H1 (cell line): ENCODE results near the gene PRKRIP1. TPM values are rescaled to one million over a fixed set of nuclear protein-coding genes. Genes with fewer than 3 reads are reported as not detected.

Source experiments
- ASH2L ChIP-seq: fragments of 200-600, 300-600 bp; sonication (generic); IDR thresholded peaks from one replicate; pipeline ENCODE4 v1.7.1; 2017; ENCODE audit warnings: low read length
- CTBP2 ChIP-seq: IDR thresholded peaks from 2 replicates; pipeline ENCODE4 v1.7.0; 2011; ENCODE audit warnings: borderline replicate concordance, mild to moderate bottlenecking, moderate library complexity, mixed read lengths, low read length; ENCODE audit not compliant: insufficient read depth, insufficient read length
- JUND ChIP-seq: IDR thresholded peaks from 2 replicates; pipeline ENCODE4 v1.6.1; 2011; ENCODE audit warnings: mild to moderate bottlenecking, improper control_type of control experiment, low read length
- NRF1 ChIP-seq: IDR thresholded peaks from 2 replicates; pipeline ENCODE4 v1.6.1; 2011; ENCODE audit warnings: mild to moderate bottlenecking, low read depth, low read length, improper control_type of control experiment
- RXRA ChIP-seq: IDR thresholded peaks from 2 replicates; pipeline ENCODE4 v1.6.1; 2011; ENCODE audit warnings: low read depth, mild to moderate bottlenecking, low read length, moderate library complexity; ENCODE audit not compliant: insufficient read depth
- TAF1 ChIP-seq: IDR thresholded peaks from 2 replicates; pipeline ENCODE4 v1.6.1; 2011; ENCODE audit warnings: mild to moderate bottlenecking, low read depth, low read length
- TCF12 ChIP-seq: IDR thresholded peaks from 2 replicates; pipeline ENCODE4 v1.6.1; 2011; ENCODE audit warnings: low read depth, mild to moderate bottlenecking, low read length
- polyA plus RNA-seq, 7 experiments: library from polyadenylated mRNA; depleted of rRNA in 3 of 7; stranded (reverse) in 5 of 7; unstranded in 2 of 7; fragments of >200 nt in 5 of 7; fragments of 200-250 nt in 2 of 7; gene quantifications; 1 replicate in 5 of 7; 2 replicates in 1 of 7; 4 replicates in 1 of 7; pipeline versions ENCODE4 v1.2.1 to v1.2.3, GENCODE V29; 2011 to 2013; ENCODE audit warnings: missing spikeins in 2 of 7, mixed read lengths in 2 of 7
- total RNA-seq: library from RNA; stranded (reverse); fragmentation: NEBNext Ultra II Directional; extraction: Animal tissue kit (Norgen Biotek cat#: 25700); gene quantifications from 2 replicates; pipeline ENCODE4 v1.2.1, GENCODE V29; 2021
- TF ChIP-seq, protein P1 (sequence below): fragments of 300-600 bp; sonication (generic); IDR thresholded peaks from 2 replicates; pipeline ENCODE4 v1.7.1; 2012; ENCODE audit warnings: low read length, moderate library complexity, mild to moderate bottlenecking, inconsistent platforms; ENCODE audit not compliant: insufficient replicate concordance
- TF ChIP-seq, protein P2 (sequence below): IDR thresholded peaks from 2 replicates; pipeline ENCODE4 v1.6.1; 2012; ENCODE audit warnings: low read length, inconsistent platforms

Gene PRKRIP1
- total and polyA plus RNA-seq, 2 of the 8 experiments (the other 6 are each of a cell fraction or from before 2014, with no cell fraction given), result 11.1 to 22.0 TPM

DNA sequence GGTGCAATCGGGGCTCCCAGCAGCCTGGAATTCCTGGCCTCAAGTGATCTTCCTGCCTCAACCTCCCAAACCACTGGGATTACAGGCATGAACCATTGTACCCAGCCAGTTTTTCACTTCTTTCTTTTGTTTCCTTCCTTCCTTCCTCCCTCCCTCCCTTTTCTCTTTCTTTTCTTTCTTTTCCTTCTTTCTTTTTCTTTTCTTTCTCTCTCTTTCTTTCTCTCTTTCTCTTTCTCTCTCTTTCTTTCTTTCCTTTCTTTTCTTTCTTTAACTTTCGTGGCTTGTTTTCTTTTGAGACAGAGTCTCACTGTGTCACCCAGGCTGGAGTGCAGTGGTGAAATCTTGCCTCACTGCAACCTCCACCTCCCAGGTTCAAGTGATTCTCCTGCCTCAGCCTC is 49.5 kb downstream of the PRKRIP1 start (continued):
- TF ChIP-seq, protein P1, sequence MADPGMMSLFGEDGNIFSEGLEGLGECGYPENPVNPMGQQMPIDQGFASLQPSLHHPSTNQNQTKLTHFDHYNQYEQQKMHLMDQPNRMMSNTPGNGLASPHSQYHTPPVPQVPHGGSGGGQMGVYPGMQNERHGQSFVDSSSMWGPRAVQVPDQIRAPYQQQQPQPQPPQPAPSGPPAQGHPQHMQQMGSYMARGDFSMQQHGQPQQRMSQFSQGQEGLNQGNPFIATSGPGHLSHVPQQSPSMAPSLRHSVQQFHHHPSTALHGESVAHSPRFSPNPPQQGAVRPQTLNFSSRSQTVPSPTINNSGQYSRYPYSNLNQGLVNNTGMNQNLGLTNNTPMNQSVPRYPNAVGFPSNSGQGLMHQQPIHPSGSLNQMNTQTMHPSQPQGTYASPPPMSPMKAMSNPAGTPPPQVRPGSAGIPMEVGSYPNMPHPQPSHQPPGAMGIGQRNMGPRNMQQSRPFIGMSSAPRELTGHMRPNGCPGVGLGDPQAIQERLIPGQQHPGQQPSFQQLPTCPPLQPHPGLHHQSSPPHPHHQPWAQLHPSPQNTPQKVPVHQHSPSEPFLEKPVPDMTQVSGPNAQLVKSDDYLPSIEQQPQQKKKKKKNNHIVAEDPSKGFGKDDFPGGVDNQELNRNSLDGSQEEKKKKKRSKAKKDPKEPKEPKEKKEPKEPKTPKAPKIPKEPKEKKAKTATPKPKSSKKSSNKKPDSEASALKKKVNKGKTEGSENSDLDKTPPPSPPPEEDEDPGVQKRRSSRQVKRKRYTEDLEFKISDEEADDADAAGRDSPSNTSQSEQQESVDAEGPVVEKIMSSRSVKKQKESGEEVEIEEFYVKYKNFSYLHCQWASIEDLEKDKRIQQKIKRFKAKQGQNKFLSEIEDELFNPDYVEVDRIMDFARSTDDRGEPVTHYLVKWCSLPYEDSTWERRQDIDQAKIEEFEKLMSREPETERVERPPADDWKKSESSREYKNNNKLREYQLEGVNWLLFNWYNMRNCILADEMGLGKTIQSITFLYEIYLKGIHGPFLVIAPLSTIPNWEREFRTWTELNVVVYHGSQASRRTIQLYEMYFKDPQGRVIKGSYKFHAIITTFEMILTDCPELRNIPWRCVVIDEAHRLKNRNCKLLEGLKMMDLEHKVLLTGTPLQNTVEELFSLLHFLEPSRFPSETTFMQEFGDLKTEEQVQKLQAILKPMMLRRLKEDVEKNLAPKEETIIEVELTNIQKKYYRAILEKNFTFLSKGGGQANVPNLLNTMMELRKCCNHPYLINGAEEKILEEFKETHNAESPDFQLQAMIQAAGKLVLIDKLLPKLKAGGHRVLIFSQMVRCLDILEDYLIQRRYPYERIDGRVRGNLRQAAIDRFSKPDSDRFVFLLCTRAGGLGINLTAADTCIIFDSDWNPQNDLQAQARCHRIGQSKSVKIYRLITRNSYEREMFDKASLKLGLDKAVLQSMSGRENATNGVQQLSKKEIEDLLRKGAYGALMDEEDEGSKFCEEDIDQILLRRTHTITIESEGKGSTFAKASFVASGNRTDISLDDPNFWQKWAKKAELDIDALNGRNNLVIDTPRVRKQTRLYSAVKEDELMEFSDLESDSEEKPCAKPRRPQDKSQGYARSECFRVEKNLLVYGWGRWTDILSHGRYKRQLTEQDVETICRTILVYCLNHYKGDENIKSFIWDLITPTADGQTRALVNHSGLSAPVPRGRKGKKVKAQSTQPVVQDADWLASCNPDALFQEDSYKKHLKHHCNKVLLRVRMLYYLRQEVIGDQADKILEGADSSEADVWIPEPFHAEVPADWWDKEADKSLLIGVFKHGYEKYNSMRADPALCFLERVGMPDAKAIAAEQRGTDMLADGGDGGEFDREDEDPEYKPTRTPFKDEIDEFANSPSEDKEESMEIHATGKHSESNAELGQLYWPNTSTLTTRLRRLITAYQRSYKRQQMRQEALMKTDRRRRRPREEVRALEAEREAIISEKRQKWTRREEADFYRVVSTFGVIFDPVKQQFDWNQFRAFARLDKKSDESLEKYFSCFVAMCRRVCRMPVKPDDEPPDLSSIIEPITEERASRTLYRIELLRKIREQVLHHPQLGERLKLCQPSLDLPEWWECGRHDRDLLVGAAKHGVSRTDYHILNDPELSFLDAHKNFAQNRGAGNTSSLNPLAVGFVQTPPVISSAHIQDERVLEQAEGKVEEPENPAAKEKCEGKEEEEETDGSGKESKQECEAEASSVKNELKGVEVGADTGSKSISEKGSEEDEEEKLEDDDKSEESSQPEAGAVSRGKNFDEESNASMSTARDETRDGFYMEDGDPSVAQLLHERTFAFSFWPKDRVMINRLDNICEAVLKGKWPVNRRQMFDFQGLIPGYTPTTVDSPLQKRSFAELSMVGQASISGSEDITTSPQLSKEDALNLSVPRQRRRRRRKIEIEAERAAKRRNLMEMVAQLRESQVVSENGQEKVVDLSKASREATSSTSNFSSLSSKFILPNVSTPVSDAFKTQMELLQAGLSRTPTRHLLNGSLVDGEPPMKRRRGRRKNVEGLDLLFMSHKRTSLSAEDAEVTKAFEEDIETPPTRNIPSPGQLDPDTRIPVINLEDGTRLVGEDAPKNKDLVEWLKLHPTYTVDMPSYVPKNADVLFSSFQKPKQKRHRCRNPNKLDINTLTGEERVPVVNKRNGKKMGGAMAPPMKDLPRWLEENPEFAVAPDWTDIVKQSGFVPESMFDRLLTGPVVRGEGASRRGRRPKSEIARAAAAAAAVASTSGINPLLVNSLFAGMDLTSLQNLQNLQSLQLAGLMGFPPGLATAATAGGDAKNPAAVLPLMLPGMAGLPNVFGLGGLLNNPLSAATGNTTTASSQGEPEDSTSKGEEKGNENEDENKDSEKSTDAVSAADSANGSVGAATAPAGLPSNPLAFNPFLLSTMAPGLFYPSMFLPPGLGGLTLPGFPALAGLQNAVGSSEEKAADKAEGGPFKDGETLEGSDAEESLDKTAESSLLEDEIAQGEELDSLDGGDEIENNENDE, result no peak
- TF ChIP-seq ASH2L, result no peak
- no peak for TF ChIP-seq CTBP2
- no peak for TF ChIP-seq NRF1
- no peak for TF ChIP-seq RXRA
- TF ChIP-seq TAF1, result no peak
- TF ChIP-seq, protein P2, sequence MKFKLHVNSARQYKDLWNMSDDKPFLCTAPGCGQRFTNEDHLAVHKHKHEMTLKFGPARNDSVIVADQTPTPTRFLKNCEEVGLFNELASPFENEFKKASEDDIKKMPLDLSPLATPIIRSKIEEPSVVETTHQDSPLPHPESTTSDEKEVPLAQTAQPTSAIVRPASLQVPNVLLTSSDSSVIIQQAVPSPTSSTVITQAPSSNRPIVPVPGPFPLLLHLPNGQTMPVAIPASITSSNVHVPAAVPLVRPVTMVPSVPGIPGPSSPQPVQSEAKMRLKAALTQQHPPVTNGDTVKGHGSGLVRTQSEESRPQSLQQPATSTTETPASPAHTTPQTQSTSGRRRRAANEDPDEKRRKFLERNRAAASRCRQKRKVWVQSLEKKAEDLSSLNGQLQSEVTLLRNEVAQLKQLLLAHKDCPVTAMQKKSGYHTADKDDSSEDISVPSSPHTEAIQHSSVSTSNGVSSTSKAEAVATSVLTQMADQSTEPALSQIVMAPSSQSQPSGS, result no peak
- no peak for TF ChIP-seq TCF12
- TF ChIP-seq JUND, result no peak
